SKM-1 treated with dmso at 0.1 percent for 144 hours (cell line): ENCODE measurements around the gene ELMO3.

Source experiments
- DNase-seq: peaks from one replicate; lab custom pipeline; 2025; ENCODE audit not compliant: unreplicated experiment; lab: John Stamatoyannopoulos, UW

Gene ELMO3

DNA sequence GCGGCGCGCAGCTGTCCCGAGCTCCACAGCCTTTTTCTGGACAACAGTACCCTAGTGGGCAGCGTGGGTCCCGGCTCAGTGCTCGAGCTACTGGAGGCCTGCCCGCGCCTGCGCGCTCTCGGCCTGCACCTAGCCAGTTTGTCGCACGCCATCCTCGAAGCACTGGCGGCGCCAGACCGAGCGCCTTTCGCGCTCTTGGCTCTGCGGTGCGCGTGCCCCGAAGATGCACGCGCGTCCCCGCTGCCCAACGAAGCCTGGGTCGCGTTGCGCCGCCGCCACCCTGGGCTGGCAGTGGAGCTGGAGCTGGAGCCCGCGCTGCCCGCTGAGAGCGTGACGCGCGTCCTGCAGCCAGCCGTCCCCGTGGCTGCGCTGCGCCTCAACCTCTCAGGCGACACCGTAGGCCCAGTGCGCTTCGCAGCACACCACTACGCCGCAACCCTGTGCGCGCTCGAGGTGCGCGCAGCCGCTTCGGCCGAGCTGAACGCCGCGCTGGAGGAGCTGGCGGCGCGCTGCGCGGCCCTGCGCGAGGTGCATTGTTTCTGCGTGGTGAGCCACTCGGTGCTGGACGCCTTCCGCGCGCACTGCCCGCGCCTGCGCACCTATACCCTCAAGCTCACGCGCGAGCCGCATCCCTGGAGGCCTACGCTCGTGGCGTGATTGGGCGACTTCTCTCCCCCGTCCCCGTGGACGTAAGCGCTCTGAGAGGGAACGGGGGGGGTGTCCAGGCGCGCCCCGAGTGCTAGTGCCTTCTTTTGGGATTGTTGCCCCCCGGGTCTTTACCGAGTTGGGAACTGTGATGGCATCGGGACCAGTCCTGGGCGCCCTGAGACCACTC lies 35.5 kb upstream of the ELMO3 start:
- DNase-seq, result no peak

DNA sequence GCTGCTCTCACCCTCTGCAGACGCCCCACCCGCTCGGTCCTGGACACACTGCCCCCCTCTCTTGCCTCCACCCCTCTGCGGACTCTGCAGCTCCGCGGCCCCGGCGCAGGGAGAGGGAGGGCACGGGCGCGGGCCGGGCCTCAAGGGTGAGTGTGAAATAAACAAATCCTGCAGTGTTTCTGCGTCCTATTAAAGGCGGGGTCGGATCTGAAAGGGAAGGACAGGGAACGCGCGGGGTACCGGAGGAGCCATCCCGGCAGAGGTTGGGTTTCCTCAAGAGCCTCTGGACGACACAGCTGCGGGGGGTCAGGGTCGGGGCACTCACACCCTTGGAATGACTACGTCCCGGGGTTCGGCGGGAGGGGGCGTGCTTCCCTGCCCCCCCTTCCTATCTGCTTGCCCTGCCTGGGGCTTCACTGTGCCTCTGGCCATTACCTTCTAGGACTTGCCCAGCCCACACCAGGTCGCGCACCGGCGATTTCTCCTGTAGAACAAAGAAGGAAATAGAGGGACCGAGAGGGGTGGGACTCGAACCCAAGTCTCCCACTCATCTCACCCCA lies 34.9 kb upstream of the ELMO3 start:
- DNase-seq, result no peak

DNA sequence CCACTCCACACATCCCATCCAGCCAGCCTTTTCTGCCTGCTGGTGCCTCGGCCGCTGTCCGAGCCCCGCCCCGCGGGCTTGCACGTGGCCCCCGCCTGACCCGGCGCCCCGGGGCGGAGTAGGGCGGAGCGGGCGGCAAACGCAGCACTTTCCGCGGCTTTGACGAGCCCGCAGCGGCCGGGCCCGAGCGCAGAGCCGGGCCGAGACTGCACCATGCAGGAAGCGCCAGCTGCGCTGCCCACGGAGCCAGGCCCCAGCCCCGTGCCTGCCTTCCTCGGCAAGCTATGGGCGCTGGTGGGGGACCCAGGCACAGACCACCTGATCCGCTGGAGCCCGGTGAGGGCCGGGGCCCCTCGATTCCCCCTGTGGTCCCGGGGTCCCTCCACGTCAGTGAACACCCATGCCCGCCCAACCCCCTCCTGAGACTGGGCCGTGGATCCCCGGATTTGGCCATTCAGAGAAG lies 34.3 kb upstream of the ELMO3 start, which contains the start of gene HSF4:
HSF4 (plus strand) TSS at position 147 of the 463 bp plus-strand sequence; CDS start at position 214, 67 bp downstream.
- DNase-seq, result no peak

DNA sequence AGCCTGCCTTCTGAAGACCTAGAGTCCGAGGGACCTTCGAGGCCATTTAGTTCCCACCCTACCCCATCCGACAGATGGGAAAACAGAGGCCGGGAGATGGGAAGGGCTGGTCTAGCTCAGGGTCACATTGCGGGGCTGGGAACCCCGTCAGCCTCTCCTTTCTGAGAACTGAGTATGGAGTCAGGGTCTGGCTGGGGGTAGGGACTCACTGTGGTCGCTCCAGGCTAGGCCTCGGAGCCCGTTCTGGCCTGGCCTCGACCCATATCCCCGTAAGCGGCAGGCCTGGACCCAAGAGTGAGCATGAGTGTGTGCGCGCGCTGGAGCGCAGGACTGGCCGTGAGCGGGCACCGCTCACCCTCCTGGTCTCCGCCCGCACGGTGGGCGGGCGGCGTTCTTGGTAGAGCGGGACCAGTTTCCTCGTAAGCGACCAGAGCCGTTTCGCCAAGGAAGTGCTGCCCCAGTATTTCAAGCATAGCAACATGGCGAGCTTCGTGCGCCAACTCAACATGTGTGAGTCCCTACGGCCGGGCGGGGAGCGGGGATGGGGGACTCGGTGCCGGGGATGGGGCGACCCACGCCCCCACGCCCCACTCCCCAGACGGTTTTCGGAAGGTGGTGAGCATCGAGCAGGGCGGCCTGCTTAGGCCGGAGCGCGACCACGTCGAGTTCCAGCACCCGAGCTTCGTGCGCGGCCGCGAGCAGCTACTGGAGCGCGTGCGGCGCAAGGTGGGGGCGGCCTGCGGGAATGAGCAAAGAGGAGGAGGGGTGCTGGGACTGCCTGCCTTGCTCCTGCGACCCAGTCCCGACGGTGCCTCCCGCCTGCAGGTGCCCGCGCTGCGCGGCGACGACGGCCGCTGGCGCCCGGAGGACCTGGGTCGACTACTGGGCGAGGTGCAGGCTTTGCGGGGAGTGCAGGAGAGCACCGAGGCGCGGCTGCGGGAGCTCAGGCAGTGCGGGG lies 33.5 kb upstream of the ELMO3 start:
- DNase-seq, result no peak

DNA sequence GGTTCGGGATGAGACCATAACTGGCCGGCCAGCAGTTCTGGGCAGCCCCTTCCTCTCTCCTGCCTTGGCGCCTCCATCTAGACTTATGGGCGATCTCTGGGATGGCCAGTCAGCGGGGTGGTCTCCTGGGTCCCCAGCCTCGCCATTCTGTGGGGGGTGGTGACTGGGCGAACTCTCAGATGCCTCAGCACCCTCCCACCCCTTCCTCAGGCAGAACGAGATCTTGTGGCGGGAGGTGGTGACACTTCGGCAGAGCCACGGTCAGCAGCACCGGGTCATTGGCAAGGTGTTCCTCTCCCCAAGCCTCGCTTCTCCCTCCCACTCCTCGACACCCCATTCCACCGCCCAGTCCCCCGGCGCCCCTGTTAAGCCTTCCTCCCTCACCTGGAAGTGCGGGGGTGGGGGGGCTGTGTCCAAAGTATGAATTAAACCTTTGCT lies 32.8 kb upstream of the ELMO3 start:
- no peak for DNase-seq

DNA sequence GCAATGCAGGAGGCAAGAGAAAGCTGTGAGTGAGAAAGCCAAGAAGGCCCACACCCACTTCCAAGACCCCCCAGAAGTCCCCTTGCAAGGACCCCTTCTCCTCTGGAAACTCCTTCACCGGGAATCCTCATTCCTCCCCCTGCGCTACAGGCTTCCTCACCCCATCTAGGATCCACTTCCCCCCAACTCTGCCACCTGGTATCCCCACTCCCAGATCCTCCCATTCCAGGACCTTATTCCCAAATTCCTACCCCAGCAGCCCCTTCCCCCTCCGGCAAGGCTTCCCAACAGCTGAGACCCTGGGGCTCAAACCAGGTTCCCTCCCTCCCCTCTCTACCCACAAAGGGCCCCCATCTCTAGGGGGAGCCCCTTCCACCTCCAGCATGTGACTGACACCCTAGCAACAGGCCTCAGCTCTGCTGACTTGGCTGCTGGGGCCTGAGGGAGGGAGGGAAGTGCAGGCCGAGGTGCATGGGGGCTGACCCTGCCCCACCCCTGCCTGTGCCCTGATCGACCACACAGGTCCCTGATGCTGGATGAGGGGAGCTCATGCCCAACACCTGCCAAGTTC lies 32.2 kb upstream of the ELMO3 start:
- DNase-seq, result no peak

DNA sequence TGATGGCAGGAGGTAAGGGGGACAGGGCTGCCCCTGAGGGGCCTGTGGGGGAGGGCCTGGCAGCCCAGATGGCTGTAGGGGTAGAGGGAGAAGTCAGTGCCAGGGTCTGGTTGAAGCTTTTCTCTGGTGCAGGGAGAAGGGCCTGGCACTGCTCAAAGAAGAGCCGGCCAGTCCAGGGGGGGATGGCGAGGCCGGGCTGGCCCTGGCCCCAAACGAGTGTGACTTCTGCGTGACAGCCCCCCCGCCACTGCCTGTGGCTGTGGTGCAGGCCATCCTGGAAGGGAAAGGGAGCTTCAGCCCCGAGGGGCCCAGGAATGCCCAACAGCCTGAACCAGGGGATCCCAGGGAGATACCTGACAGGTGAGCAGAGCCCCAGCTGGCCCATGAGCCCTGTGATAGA lies 31.3 kb upstream of the ELMO3 start:
- DNase-seq, result no peak

DNA sequence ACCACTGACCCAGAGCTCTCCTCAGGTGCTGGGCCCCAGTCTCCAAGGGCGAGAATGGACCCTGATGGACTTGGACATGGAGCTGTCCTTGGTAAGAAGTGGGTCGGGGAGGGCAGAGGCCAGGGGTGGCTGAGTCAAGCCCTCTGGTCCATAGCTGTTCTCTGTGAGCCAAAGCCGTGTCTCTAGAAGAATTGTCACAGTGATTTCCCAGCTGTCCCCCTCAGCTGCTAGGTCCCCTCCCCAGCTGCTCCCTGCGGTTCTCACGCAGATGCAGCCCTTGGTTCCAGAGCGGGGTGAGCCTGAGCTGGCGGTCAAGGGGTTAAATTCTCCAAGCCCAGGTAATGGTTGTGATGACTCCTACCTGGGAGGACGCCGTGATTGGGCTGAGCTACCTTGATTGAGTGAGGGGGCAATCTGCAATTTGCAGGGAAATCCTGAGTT lies 29.9 kb upstream of the ELMO3 start:
- DNase-seq, result no peak

DNA sequence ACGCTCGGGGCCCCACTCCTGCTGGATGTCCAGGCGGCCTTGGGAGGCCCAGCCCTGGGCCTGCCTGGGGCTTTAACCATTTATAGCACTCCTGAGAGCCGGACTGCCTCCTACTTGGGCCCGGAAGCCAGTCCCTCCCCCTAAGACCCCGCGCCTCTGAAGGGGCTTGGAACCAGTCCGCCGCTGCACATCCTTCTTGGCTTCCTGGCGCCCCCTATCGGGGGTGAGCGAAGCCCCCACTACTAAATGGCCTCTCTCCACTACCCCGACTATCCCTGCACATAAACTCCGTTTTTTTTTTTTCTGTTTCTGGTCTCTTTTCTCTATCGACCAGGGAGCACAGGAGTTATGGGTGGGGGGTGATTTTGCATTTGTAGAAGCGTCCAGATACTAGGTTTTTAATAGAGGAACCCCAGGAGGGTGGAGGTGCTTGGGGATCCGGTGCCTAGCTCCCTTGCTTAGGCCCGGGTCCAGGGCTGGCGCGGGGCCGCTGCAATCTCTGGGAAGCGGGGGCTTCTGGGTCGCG lies 29.2 kb upstream of the ELMO3 start:
- DNase-seq, result no peak

DNA sequence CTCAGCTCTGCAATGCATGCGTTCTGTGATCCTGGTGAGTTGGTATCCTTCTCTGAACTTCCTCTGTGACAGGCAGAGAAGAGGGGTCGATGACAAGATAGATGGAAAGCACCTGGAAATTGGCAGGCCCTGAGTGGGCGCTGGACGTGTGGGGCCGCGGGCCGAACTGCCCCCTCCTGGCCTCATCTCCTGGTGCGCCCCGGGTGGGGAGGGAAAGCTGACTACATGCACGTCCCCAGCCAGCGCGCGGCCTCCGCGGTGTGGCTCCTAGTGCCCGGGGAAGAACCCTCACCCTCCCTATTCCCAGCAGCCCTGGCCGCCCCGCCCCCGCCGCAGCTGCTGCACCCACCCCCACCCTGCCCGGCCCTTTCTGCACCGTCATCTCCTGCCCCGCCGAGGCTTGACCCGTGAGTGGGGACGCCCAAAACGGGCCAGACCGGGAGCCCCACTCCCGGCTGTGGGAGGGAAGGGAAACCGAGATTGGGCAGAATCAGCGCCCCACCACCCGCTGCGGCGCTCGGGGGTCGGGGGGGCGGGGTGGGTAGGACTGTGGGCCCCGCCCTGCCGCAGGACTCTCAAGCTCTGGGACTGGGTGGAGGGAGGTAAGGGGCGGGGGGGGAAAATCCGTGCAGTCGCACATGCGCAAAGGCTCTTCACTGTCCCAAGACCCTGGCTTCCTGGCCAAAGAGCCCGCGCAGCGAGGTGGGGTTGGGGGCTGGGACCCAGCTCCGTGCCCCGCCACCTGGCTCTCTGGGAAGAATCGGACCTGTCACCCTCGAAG lies 28.6 kb upstream of the ELMO3 start, which contains the start of gene NOL3:
NOL3 (plus strand) TSS at position 371 of the 781 bp plus-strand sequence.
- DNase-seq, result no peak

DNA sequence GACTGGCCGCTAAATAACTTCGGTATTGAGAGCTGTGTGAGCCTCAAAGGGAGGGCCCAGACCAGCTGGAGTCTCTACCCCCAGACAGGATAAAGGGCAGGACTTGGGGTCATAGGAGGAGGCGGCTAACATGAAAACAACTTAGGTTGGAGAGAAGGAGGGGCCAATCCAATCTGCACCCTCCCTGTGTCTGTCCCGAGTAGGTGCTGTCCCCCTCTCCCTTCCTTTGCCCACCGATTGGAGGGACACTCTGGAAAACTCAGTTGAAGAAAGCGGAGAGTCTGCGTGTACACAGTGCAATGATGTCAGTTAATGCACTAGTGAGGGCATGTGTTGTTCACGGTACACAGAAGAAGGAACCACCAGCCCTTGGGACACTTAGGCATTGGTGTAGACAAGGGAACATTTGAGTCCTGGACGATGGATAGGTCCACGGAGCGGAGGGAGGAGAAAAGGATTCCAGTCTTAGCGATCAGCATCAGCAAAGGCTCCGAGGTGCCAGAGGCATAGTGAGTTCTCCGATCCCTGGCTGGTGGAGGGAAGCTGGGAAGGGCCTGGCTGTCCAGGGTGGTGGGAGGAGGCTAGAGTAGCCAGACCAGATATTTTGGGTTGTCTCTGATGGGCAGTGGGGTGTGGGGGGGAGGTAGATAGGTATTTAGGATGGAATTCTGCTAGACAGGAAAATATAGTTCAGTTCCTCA lies 27.8 kb upstream of the ELMO3 start:
- DNase-seq, result no peak

DNA sequence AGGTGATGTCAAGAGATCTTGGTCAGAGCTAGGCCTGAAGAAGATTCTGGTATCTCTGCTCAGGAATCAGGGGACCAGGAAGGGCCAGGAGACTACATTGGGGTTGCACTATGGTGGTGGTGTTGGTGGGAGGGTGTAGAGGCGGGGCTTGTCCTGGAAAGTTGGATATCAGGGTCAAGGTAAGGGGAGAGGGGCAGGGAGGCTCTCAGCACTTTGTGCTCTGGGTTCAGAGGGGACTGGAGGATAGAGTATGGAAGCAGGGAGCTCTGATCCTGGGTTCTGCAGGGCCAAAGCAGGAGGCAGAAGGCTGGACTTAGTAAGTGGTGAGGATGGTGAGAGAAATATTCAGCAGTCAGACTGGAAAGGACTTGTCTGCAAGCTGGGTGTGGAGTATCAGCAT lies 25.6 kb upstream of the ELMO3 start:
- DNase-seq, result no peak

DNA sequence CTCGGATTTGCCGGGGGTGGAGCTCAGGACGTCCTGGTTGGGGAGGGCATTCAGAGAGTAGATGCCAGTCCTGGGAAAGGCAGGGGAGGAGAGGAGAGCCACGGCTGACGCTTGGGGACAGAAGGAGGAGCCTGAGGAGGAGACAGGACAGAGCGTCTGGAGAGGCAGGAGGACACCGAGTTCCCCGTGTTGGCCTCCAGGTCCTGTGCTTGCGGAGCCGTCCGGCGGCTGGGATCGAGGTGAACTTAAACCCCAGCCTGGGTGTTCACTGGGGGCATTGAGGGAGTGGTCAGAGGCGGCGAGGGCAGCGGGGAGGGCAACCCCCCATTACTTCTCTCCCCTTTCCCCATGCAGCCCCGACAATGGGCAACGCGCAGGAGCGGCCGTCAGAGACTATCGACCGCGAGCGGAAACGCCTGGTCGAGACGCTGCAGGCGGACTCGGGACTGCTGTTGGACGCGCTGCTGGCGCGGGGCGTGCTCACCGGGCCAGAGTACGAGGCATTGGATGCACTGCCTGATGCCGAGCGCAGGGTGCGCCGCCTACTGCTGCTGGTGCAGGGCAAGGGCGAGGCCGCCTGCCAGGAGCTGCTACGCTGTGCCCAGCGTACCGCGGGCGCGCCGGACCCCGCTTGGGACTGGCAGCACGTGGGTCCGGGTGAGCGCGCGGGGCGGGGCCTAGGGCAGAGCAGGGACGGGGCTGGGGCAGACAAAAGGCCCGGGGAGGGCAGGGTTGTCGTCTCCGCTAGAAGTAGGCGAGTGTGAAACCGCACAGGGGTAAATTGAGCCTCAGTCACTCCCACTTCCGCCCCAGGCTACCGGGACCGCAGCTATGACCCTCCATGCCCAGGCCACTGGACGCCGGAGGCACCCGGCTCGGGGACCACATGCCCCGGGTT lies 24.9 kb upstream of the ELMO3 start:
- DNase-seq, result no peak

DNA sequence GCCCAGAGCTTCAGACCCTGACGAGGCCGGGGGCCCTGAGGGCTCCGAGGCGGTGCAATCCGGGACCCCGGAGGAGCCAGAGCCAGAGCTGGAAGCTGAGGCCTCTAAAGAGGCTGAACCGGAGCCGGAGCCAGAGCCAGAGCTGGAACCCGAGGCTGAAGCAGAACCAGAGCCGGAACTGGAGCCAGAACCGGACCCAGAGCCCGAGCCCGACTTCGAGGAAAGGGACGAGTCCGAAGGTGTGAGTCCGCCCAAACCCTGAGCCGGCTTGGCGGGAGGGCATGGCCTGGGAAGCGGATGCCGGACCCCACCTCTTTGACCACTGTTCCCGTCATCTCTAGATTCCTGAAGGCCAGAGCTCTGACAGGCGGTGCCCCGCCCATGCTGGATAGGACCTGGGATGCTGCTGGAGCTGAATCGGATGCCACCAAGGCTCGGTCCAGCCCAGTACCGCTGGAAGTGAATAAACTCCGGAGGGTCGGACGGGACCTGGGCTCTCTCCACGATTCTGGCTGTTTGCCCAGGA lies 24.2 kb upstream of the ELMO3 start:
- no peak for DNase-seq

DNA sequence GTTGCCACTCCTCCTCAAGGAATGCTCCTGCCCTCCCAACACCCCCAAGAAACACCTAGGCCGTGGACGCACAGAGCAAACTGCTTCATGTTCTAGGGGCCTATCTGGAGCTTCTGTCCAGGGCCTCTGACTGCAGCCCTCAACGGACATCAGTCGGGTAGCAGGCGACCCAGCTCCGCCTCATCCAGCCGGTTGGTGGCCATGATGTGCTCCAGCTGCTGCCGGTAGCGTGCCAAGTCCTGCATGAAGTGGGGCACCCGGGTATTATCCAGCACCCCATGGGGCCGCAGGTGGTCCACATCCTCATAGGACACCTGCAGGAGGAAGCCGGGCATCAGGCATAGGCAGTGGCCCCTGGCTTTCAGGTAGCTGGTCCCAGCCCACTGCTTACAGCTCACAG lies 22.3 kb upstream of the ELMO3 start:
- no peak for DNase-seq

DNA sequence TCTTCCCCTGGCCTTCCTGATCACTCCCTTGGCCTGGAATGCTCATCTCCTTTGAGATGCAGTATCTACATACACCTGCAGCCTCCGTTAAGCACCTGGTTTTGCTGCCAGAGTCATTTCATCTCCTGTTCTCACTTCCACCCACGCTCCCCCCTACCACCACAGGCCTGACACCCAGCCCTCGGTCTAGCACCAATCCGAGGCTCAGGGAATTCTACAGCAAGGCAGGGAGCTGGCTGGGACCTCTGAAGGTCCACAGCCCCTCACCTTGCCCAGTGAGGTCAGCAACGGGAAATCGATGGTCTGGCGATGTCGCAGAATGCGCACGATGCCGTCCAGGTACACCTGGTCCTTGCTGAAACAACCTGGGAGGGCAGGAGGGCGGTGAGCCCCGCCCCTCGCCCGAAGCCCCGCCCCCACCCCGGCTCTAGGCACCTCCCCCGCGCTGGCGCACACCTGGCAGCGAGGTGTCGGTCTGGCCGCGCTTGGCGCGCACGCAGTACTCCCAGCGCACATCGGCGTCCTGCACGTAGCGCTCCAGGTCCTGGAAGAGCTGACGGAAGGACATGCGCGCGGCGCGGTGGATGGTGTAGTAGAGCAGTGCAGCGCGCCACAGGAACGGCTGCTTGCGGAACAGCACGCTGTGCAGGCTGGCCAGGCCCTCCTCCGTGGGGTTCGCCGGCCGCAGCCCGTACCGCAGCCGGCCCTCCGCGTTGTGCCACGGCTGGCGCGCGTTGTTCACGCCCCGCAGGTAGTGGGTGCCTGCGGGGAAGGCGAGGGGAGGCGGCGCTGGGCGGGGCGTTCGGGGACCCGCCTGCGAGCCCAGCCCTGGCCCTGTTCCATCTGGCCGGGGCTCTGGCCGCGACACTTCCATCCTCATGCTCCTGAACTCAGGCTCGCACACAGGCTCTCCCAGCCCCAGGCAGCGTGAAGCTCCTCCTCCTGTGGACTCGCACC lies 20.9 kb upstream of the ELMO3 start:
- no peak for DNase-seq
